ENCODE results near the gene CRK.

DNA sequence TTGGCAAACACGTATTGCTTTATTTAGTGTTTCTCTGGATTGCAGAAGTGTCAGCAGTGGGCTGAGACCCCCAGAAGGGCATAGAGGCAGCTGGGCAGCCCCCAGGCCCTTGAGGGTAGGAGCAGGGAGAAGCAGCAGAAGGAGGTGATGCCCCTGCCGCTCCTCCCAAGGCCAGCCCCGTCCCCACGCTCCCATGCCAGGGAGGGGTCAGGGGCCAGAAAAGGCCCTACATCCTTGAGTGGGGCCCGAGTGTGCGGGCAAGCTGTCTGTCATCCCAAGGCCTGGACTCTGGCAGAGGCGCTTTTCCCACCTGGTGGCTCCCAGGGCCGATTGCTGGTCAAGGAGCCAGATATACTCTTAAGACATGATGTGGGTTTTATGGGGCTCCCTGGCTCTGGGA lies 8.2 kb upstream of the CRK start:
- TF ChIP-seq GABPA (IDR thresholded peaks at IDR 0.05; ENCODE audit: low read depth) (no peak), SPI1 (IDR thresholded peaks at IDR 0.05; ENCODE audit: borderline replicate concordance, low read depth) (no peak)
- TF ChIP-seq, protein P1, sequence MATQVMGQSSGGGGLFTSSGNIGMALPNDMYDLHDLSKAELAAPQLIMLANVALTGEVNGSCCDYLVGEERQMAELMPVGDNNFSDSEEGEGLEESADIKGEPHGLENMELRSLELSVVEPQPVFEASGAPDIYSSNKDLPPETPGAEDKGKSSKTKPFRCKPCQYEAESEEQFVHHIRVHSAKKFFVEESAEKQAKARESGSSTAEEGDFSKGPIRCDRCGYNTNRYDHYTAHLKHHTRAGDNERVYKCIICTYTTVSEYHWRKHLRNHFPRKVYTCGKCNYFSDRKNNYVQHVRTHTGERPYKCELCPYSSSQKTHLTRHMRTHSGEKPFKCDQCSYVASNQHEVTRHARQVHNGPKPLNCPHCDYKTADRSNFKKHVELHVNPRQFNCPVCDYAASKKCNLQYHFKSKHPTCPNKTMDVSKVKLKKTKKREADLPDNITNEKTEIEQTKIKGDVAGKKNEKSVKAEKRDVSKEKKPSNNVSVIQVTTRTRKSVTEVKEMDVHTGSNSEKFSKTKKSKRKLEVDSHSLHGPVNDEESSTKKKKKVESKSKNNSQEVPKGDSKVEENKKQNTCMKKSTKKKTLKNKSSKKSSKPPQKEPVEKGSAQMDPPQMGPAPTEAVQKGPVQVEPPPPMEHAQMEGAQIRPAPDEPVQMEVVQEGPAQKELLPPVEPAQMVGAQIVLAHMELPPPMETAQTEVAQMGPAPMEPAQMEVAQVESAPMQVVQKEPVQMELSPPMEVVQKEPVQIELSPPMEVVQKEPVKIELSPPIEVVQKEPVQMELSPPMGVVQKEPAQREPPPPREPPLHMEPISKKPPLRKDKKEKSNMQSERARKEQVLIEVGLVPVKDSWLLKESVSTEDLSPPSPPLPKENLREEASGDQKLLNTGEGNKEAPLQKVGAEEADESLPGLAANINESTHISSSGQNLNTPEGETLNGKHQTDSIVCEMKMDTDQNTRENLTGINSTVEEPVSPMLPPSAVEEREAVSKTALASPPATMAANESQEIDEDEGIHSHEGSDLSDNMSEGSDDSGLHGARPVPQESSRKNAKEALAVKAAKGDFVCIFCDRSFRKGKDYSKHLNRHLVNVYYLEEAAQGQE (IDR thresholded peaks at IDR 0.05; ENCODE audit: insufficient replicate concordance, low read depth): no peak

Data from HL-60 (cell line).